AG04450 (cell line): Measurements from ENCODE around the gene ABCB8. TPM values are rescaled to one million over a fixed set of nuclear protein-coding genes. Genes with fewer than 3 reads are reported as not detected.

Source experiments
- CTCF ChIA-PET: fragments of 300-600, 350-600 bp; formaldehyde crosslinking; extraction: SDS; loops from one replicate; lab custom pipeline; 2022; ENCODE audit warnings: antibody characterized with exemption, inconsistent platforms; lab: Charles Lee
- POLR2A ChIA-PET: fragments of 350-600 bp; formaldehyde crosslinking; extraction: SDS; loops from one replicate; lab custom pipeline; 2021; ENCODE audit warnings: antibody characterized with exemption, inconsistent platforms; lab: Yijun Ruan, JAX
- DNase-seq: peaks from one replicate; pipeline ENCODE4 v3.0.0-alpha.2; 2011; ENCODE audit warnings: low read depth, low spot score
- H3K27ac ChIP-seq: one replicate; pipeline ENCODE4 v1.5.1; 2012; ENCODE audit warnings: low read depth, low read length, control low read depth
- H3K27me3 ChIP-seq: one replicate; pipeline ENCODE4 v1.6.0; 2012; ENCODE audit warnings: low read length; ENCODE audit not compliant: control insufficient read depth, insufficient read depth
- H3K4me3 ChIP-seq: 2 replicates; pipeline ENCODE4 v1.5.1; 2011; ENCODE audit warnings: mild to moderate bottlenecking, low read depth, low read length, control low read depth
- H3K9me3 ChIP-seq: 2 replicates; pipeline ENCODE4 v1.5.1; 2012; ENCODE audit warnings: low read length; ENCODE audit not compliant: control insufficient read depth, insufficient read depth
- CTCF ChIP-seq: IDR thresholded peaks from 2 replicates; pipeline ENCODE4 v1.5.1; 2011; ENCODE audit warnings: low read depth, low read length, control low read depth, inconsistent platforms
- polyA plus RNA-seq: library from polyadenylated mRNA; depleted of rRNA; stranded (reverse); fragments of >200 nt; gene quantifications from 2 replicates; pipeline ENCODE4 v1.2.3, GENCODE V29; 2011

The ABCB8 gene
- polyA plus RNA-seq, 1 experiment: 10.7 TPM

DNA sequence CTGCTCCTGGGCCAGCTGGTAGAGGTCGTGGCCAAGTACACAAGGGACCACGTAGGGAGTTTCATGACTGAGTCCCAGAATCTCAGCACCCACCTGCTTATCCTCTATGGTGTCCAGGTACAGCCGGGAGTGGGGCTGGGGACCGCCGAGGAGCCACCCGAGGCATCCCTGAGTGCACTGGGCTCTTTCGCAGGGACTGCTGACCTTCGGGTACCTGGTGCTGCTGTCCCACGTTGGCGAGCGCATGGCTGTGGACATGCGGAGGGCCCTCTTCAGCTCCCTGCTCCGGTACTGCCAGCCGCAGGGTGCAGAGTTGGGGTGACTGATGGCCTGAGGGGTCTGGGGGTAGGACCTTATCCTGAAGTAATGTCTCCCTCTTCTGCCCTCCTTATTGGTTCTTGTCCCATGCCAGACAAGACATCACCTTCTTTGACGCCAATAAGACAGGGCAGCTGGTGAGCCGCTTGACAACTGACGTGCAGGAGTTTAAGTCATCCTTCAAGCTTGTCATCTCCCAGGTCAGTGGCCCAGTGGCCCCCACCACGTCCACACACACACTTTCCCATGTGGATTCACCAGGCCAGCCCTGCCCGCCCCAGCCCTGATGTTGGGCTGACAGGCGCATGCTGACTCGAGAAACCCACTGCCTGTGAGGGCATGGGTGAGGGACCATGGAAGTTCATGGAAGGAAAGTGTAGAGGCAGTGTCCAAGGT is 6.2 kb downstream of the ABCB8 start:
- Histone ChIP-seq H3K9me3 (no peaks in the 10 kb centered on the region), H3K27me3 (no peaks in the 10 kb centered on the region), H3K4me3 (no peak overlapping the region), H3K27ac (no peak overlapping the region)
- POLR2A ChIA-PET: no interaction called here
- no peak for DNase-seq
- CTCF ChIA-PET: no interaction called here
- TF ChIP-seq CTCF: no peak

- CTCF ChIA-PET: no interaction called here
- Histone ChIP-seq H3K27ac (no peak overlapping the region), H3K9me3 (no peaks in the 10 kb centered on the region), H3K4me3 (no peak overlapping the region), H3K27me3 (no peaks in the 10 kb centered on the region)
- TF ChIP-seq CTCF: no peak
- DNase-seq: no peak
- POLR2A ChIA-PET: no interaction called here
Measured at GRCh38 chr7:151035026-151035717, 6.9 kb downstream of the ABCB8 start.

- POLR2A ChIA-PET: no interaction called here
- H3K9me3 ChIP-seq: no peaks in the 10 kb centered on the region; the same call in 1 of the 2 replicates
- CTCF ChIA-PET: no interaction called here
- H3K4me3 ChIP-seq: no peak overlapping the region
- H3K27ac ChIP-seq: no peak overlapping the region
- no peak for DNase-seq
- H3K27me3 ChIP-seq: no peaks in the 10 kb centered on the region
- no peak for TF ChIP-seq CTCF
Measured at GRCh38 chr7:151035902-151036301, 7.7 kb downstream of the ABCB8 start.

DNA sequence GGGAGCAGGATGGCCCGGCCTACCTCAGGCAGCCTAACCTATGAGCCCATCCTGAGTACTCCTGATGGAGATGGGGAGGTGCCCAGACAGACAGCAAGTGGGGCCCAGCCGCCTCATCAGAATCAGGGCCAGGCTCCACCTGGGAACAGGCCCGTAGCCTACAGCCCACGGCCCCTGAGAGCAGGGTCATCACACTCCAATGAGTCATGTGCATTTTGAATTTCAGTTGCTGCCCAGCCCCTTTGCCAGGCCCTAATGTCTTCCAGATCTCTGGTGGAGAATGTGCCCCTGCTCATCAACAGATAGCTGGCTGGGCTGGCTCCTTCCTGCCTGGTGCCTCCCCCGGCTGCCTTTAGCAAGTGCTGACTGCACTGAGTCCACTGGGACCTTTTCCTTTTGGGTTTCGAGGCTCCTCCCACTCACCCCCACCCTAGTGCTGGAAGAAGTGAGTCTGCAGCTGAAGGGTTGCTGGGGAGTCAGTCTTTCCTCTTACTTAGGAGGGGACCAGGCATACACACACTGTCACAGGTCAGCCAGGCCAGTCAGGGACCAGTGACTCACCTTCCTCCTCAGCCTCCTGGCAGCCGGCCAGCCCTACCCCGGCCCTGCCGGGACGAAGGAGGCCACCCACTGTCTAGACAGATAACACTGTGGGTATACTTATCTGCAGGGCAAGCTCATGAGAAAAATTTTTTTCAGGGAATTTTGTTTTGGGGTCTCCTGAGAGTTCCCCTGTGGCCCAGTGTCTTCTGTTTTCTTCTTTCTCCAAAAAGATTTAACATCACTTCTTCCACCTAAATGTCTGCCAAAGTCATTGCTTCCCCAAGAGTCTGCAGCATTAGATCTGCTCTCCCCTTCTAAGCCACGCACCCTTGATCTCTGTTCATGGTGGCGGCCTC is 10.9 kb downstream of the ABCB8 start:
- DNase-seq: no peak
- POLR2A ChIA-PET: interaction anchor here (0.6 to 1.2 kb wide), 2 partner anchors 11 to 1261 kb away, joined by 3 to 6 read pairs; partner anchors contain the start of gene ABCB8
- no peak overlapping the region for H3K4me3 ChIP-seq
- CTCF ChIA-PET: interaction anchor here (0.6 to 1.5 kb wide), 3 partner anchors 11 to 85 kb away, joined by 3 to 6 read pairs (median 3); partner anchors contain the start of gene ABCB8
- H3K27ac ChIP-seq: peak overlapping the region; percentile 82
- TF ChIP-seq CTCF: no peak
- H3K27me3 ChIP-seq: no peaks in the 10 kb centered on the region
- no peaks in the 10 kb centered on the region; the same call in 1 of the 2 replicates for H3K9me3 ChIP-seq
